CD14-positive monocyte (primary cell): ENCODE data around the gene WWC1. TPM values are rescaled to one million over a fixed set of nuclear protein-coding genes. Genes with fewer than 3 reads are reported as not detected.

Experiments used
- DNase-seq, 3 donors: peaks; one replicate each; pipeline ENCODE4 v3.0.0-alpha.2; 2011 to 2022
- H2AFZ ChIP-seq: 2 replicates; pipeline ENCODE4 v1.6.0; 2012; ENCODE audit warnings: mild to moderate bottlenecking, low read depth, low read length, inconsistent platforms; ENCODE audit not compliant: insufficient read depth, poor library complexity, severe bottlenecking
- H3K27ac ChIP-seq, 2 donors: 1 replicate in 1 of 2; 2 replicates in 1 of 2; pipeline ENCODE4 v1.5.1; 2012 to 2013; ENCODE audit warnings: low read length in 2 of 2, control low read depth in 1 of 2, inconsistent platforms in 1 of 2, low read depth in 1 of 2, mild to moderate bottlenecking in 1 of 2
- H3K27me3 ChIP-seq, 2 donors: one replicate each; pipeline versions ENCODE4 v1.6.0 to v1.6.1; 2011 to 2013; ENCODE audit warnings: low read length in 2 of 2; ENCODE audit not compliant: control insufficient read depth in 2 of 2, insufficient read depth in 2 of 2
- H3K36me3 ChIP-seq, 2 donors: replicated peaks in 1 of 2; 1 replicate in 1 of 2; 2 replicates in 1 of 2; pipeline versions ENCODE4 v1.5.1 to v1.6.1; 2012 to 2013; ENCODE audit warnings: low read length in 2 of 2, control low read depth in 1 of 2, inconsistent platforms in 1 of 2, mild to moderate bottlenecking in 1 of 2; ENCODE audit not compliant: insufficient read depth in 2 of 2, control insufficient read depth in 1 of 2
- H3K4me1 ChIP-seq, 2 donors: 1 replicate in 1 of 2; 2 replicates in 1 of 2; pipeline versions ENCODE4 v1.5.1 to v1.6.1; 2012 to 2013; ENCODE audit warnings: low read length in 2 of 2, control low read depth in 1 of 2, inconsistent platforms in 1 of 2, mild to moderate bottlenecking in 1 of 2, moderate library complexity in 1 of 2; ENCODE audit not compliant: insufficient read depth in 2 of 2, control insufficient read depth in 1 of 2
- H3K4me2 ChIP-seq: replicated peaks from 2 replicates; pipeline ENCODE3; 2012; ENCODE audit warnings: low read length, moderate library complexity, mild to moderate bottlenecking; ENCODE audit not compliant: poor library complexity, severe bottlenecking; ENCODE audit errors: extremely low read depth
- H3K4me3 ChIP-seq, 3 experiments: fragments of 200-600 bp in 1 of 3; sonication (generic) in 1 of 3; replicated peaks in 1 of 3; 1 replicate in 2 of 3; 2 replicates in 1 of 3; pipeline ENCODE4 v1.5.1; 2011 to 2013; ENCODE audit warnings: low read length in 3 of 3, mild to moderate bottlenecking in 3 of 3, control low read depth in 2 of 3, low read depth in 2 of 3, inconsistent platforms in 1 of 3, moderate library complexity in 1 of 3
- H3K79me2 ChIP-seq: 2 replicates; pipeline ENCODE4 v1.6.0; 2012; ENCODE audit warnings: mild to moderate bottlenecking, control low read depth, inconsistent platforms, low read length, moderate library complexity; ENCODE audit not compliant: insufficient read depth
- H3K9ac ChIP-seq: 2 replicates; pipeline ENCODE4 v1.6.0; 2017; ENCODE audit warnings: low read length, mild to moderate bottlenecking; ENCODE audit not compliant: insufficient read depth, poor library complexity, severe bottlenecking
- H3K9me3 ChIP-seq, 2 donors: replicated peaks in 1 of 2; 1 replicate in 1 of 2; 2 replicates in 1 of 2; pipeline versions ENCODE4 v1.5.1 to v1.6.1; 2012 to 2013; ENCODE audit warnings: low read length in 2 of 2, control low read depth in 1 of 2; ENCODE audit not compliant: control insufficient read depth in 1 of 2, insufficient read depth in 1 of 2
- H4K20me1 ChIP-seq: 2 replicates; pipeline ENCODE4 v1.6.0; 2012; ENCODE audit warnings: mild to moderate bottlenecking, low read length, control low read depth, moderate library complexity; ENCODE audit not compliant: insufficient read depth
- H3K27ac Mint-ChIP-seq, 7 donors: one replicate each; pipeline ENCODE4 v1.8.0; 2020; ENCODE audit warnings: mild to moderate bottlenecking in 7 of 7, mixed read lengths in 7 of 7, moderate library complexity in 6 of 7, inconsistent platforms in 2 of 7
- H3K27me3 Mint-ChIP-seq, 3 donors: one replicate each; pipeline ENCODE4 v1.8.0; 2021 to 2022; ENCODE audit warnings: low read depth in 3 of 3, mild to moderate bottlenecking in 3 of 3, mixed read lengths in 3 of 3, moderate library complexity in 3 of 3, inconsistent platforms in 1 of 3
- H3K36me3 Mint-ChIP-seq, 2 donors: one replicate each; pipeline ENCODE4 v1.8.0; 2020; ENCODE audit warnings: mixed read lengths in 2 of 2, inconsistent platforms in 1 of 2, mild to moderate bottlenecking in 1 of 2
- H3K4me1 Mint-ChIP-seq: one replicate; pipeline ENCODE4 v1.8.0; 2020; ENCODE audit warnings: mild to moderate bottlenecking, mixed read lengths
- H3K4me3 Mint-ChIP-seq, 2 donors: one replicate each; pipeline ENCODE4 v1.8.0; 2020; ENCODE audit warnings: mild to moderate bottlenecking in 2 of 2, mixed read lengths in 2 of 2, moderate library complexity in 1 of 2
- H3K9me3 Mint-ChIP-seq, 7 donors: one replicate each; pipeline ENCODE4 v1.8.0; 2020 to 2022; ENCODE audit warnings: mixed read lengths in 7 of 7, mild to moderate bottlenecking in 6 of 7, moderate library complexity in 6 of 7, inconsistent platforms in 2 of 7
- CTCF ChIP-seq: fragments of 200-600 bp; IDR thresholded peaks from one replicate; pipeline ENCODE4 v1.8.0; 2022; ENCODE audit warnings: antibody characterized with exemption, mild to moderate bottlenecking
- WGBS: methylation state at CpG from one replicate; pipeline ENCODE4 v1.1.5; 2013; ENCODE audit warnings: missing lambda C conversion rate; ENCODE audit not compliant: insufficient coverage; 5-methylcytosine and 5-hydroxymethylcytosine counted together
- intact Hi-C, 2 donors: fragments of 100-400 bp; cut with micrococcal nuclease; formaldehyde crosslinking; loops; one replicate each; pipeline versions ENCODE4 v1.15.0 to v1.15.1; 2023
- polyA plus RNA-seq, 3 donors: library from polyadenylated mRNA; depleted of rRNA in 1 of 3; unstranded in 2 of 3; stranded (reverse) in 1 of 3; fragments of 300-500 nt in 2 of 3; fragments of >200 nt in 1 of 3; fragmentation: Illumina TruSeq in 2 of 3; gene quantifications; 1 replicate in 2 of 3; 2 replicates in 1 of 3; pipeline ENCODE4 v1.2.3, GENCODE V29; 2012 to 2021

WWC1 gene
- polyA plus RNA-seq, 3 donors: not detected

- no peak overlapping the region for H3K4me2 ChIP-seq
- H3K4me1 Mint-ChIP-seq: peaks cover 11% of the 10 kb centered on the region
- H3K4me3 Mint-ChIP-seq: no peak overlapping the region
Measured at GRCh38 chr5:168270476-168270875, 21.0 kb upstream of the WWC1 start.

GRCh38 chr5:168273056-168273980 lies 18.1 kb upstream of the WWC1 start:
- H3K4me1 Mint-ChIP-seq: peaks cover 11% of the 10 kb centered on the region
- H3K27ac ChIP-seq: no peak overlapping the region
- no peaks in the 10 kb centered on the region for H3K9me3 ChIP-seq
- WGBS: 80% methylated on average over 1 of the region's 3 CpGs
- no peaks in the 10 kb centered on the region for H3K36me3 ChIP-seq
- H3K4me3 ChIP-seq: no peak overlapping the region
- no peak overlapping the region for H3K9ac ChIP-seq
- H3K27ac Mint-ChIP-seq: no peak overlapping the region
- H3K36me3 Mint-ChIP-seq: no peaks in the 10 kb centered on the region
- H3K27me3 ChIP-seq: peaks cover 0 to 6% of the 10 kb centered on the region in 2 donors
- H3K9me3 Mint-ChIP-seq: peaks cover 0 to 2% (median 0%) of the 10 kb centered on the region in 7 donors
- no peak overlapping the region for H3K4me2 ChIP-seq
- intact Hi-C loops: no loop called here
- H2AFZ ChIP-seq: no peak overlapping the region
- peaks cover 4 to 7% of the 10 kb centered on the region in 2 donors for H3K4me1 ChIP-seq
- no peaks in the 10 kb centered on the region for H4K20me1 ChIP-seq
- no peak overlapping the region for H3K4me3 Mint-ChIP-seq
- H3K79me2 ChIP-seq: no peaks in the 10 kb centered on the region
- peaks cover 12 to 24% (median 18%) of the 10 kb centered on the region in 3 donors for H3K27me3 Mint-ChIP-seq
- no peak for TF ChIP-seq CTCF
- no peak for DNase-seq

More at GRCh38 chr5:168270476-168270875, 21.0 kb upstream of the WWC1 start:
- no peak overlapping the region for H3K9ac ChIP-seq
- no peaks in the 10 kb centered on the region for H3K9me3 ChIP-seq
- no peaks in the 10 kb centered on the region for H3K36me3 ChIP-seq
- WGBS: 100% methylated on average over 1 of the region's 3 CpGs
- no peak overlapping the region for H3K27ac ChIP-seq
- H3K4me3 ChIP-seq: no peak overlapping the region
- Mint-ChIP-seq H3K36me3 (no peaks in the 10 kb centered on the region), H3K27ac (no peak overlapping the region), H3K27me3 (peaks cover 12 to 19% (median 16%) of the 10 kb centered on the region in 3 donors), H3K9me3 (peaks cover 0 to 2% (median 0%) of the 10 kb centered on the region in 7 donors)
- no peak for TF ChIP-seq CTCF
- H4K20me1 ChIP-seq: no peaks in the 10 kb centered on the region
- no peak for DNase-seq
- H3K27me3 ChIP-seq: peaks cover 0 to 6% of the 10 kb centered on the region in 2 donors
- intact Hi-C loops: no loop called here
- no peak overlapping the region for H2AFZ ChIP-seq
- H3K79me2 ChIP-seq: no peaks in the 10 kb centered on the region
- peaks cover 4 to 7% of the 10 kb centered on the region in 2 donors for H3K4me1 ChIP-seq
